Omental fat pad (tissue), 4 donors: Measurements from ENCODE around the gene C17orf67. TPM values are rescaled to one million over a fixed set of nuclear protein-coding genes. Genes with fewer than 3 reads are reported as not detected.

ENCODE experiments used
- ATAC-seq: fragments of 150-250 bp; one replicate; pipeline ENCODE4 v1.9.1; 2016; ENCODE audit warnings: mild to moderate bottlenecking, moderate library complexity; ENCODE audit not compliant: low FRiP score
- DNase-seq: peaks from one replicate; pipeline ENCODE4 v3.0.0-alpha.2; 2019; ENCODE audit warnings: low spot score
- small RNA-seq: library from RNA; depleted of rRNA; stranded (forward); fragments of <200 nt; gene quantifications from one replicate; pipeline ENCODE3, GENCODE V24; 2016
- total RNA-seq, 4 donors: library from RNA; depleted of rRNA; stranded (reverse); fragments of >200 nt; gene quantifications; one replicate each; pipeline ENCODE4 v1.1.0, GENCODE V29; 2016
- TF ChIP-seq, protein P1 (sequence below), 3 donors: fragments of 450-650 bp; IDR thresholded peaks; one replicate each; pipeline ENCODE4 v1.5.1; 2016 to 2017; ENCODE audit warnings: antibody characterized with exemption in 3 of 3, mild to moderate bottlenecking in 3 of 3, moderate library complexity in 2 of 3

The C17orf67 gene
- total RNA-seq, 4 donors from 2014 or later: 0.44 to 5.4 (median 1.3) TPM

DNA sequence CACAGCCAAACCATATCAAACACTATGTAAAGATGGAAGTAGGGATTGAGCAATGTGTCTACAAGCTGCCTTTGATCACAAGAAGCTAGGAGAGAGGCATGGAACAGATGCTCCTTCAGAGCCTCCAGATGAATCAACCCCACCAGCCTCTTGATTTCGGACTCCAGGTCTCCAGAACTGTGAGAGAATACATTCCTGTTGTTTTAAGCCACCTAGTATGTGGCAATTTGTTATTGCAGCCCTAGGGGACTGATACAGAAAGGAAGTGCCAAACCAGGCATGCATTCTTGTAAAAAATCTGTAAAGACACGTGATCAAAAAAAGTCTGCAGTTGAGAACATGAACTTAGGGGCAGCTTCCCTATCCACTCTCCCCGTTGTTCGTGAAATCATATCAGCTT lies 91.1 kb downstream of the C17orf67 start:
- DNase-seq (no peak), ATAC-seq (no peak)
- TF ChIP-seq, protein P1, sequence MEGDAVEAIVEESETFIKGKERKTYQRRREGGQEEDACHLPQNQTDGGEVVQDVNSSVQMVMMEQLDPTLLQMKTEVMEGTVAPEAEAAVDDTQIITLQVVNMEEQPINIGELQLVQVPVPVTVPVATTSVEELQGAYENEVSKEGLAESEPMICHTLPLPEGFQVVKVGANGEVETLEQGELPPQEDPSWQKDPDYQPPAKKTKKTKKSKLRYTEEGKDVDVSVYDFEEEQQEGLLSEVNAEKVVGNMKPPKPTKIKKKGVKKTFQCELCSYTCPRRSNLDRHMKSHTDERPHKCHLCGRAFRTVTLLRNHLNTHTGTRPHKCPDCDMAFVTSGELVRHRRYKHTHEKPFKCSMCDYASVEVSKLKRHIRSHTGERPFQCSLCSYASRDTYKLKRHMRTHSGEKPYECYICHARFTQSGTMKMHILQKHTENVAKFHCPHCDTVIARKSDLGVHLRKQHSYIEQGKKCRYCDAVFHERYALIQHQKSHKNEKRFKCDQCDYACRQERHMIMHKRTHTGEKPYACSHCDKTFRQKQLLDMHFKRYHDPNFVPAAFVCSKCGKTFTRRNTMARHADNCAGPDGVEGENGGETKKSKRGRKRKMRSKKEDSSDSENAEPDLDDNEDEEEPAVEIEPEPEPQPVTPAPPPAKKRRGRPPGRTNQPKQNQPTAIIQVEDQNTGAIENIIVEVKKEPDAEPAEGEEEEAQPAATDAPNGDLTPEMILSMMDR (IDR thresholded peaks at IDR 0.05): no peak

Small RNA genes lying within 50 kb of the gene (small RNA-seq; reads per million reads assigned to genes)
- gene RNU6-1158P: not detected

Other genes starting within 250 kb of the C17orf67 start
- gene NOG, start 240.2 kb downstream of the C17orf67 start, total RNA-seq: under 1 TPM; 0.37 to 0.82 (median 0.68) TPM
- 10 to 100 TPM in 1 of 4 donors, 1 to 10 TPM in 3; 5.9 to 19.4 (median 6.8) TPM for gene DGKE, start 231 bp upstream of the C17orf67 start, total RNA-seq
- gene TRIM25, start 80.1 kb upstream of the C17orf67 start, total RNA-seq: 100 to 1,000 TPM in 1 of 4 donors, 10 to 100 TPM in 3; 41.4 to 112 (median 78.6) TPM
- 10 to 100 TPM in 1 of 4 donors, 1 to 10 TPM in 3; 6.7 to 13.4 (median 9.3) TPM for gene COIL, start 127.1 kb upstream of the C17orf67 start, total RNA-seq
- 10 to 100 TPM; 59.6 to 80.9 (median 69.1) TPM for gene SCPEP1, start 144.2 kb upstream of the C17orf67 start, total RNA-seq